Stimulated activated effector memory CD8-positive, alpha-beta T cell treated with anti-CD3 and anti-CD28 coated beads, Interleukin-12 subunit alpha, Interleukin-12 subunit beta, amount 100 ng/mL, for 72 hours (primary cell): ENCODE results near the gene KCNJ11.

Experiments used
- ATAC-seq: fragments of 150-1000 bp; cut with Tn5 transposase; 2 replicates; pipeline ENCODE4 v1.10.0; 2021
- DNase-seq, 2 donors: peaks; one replicate each; pipeline ENCODE4 v3.0.0; 2021 to 2022; ENCODE audit warnings: low spot score in 2 of 2
- H3K27ac Mint-ChIP-seq: one replicate; pipeline ENCODE4 v1.8.0; 2022; ENCODE audit warnings: mild to moderate bottlenecking, mixed read lengths
- H3K36me3 Mint-ChIP-seq: one replicate; pipeline ENCODE4 v1.8.0; 2022; ENCODE audit warnings: mild to moderate bottlenecking, mixed read lengths
- H3K4me1 Mint-ChIP-seq: one replicate; pipeline ENCODE4 v1.8.0; 2022; ENCODE audit warnings: mixed read lengths
- H3K4me3 Mint-ChIP-seq: one replicate; pipeline ENCODE4 v1.8.0; 2022; ENCODE audit warnings: mild to moderate bottlenecking, mixed read lengths
- H3K9me3 Mint-ChIP-seq: one replicate; pipeline ENCODE4 v1.8.0; 2022; ENCODE audit warnings: mixed read lengths

The KCNJ11 gene

GRCh38 chr11:17368551-17368950 is 19.9 kb downstream of the KCNJ11 start:
- no peak for DNase-seq
- Mint-ChIP-seq H3K36me3 (peaks cover 49% of the 10 kb centered on the region), H3K9me3 (peaks cover 26% of the 10 kb centered on the region), H3K4me1 (peaks cover 16% of the 10 kb centered on the region), H3K4me3 (no peak overlapping the region), H3K27ac (peak overlapping the region; percentile 54)
- ATAC-seq: peak; percentile 68

DNA sequence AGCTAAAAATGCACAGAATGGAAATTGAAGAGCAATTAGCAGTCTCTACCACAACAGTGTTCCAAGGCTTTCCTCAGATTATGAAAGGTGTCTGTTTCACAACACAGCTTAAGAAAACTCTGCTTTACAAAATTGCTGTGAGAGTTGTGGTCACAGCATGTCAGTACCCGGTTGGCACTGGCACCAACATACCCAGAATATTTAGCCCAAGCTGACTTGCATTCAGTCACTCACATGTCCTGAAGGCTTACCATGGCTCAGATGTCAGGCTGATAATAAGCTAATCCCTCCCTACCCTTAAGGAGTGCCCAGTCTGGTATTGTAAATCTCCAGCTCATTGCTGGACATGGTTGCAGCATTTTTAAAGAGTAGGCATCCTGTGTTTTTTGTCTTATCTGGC is 22.0 kb downstream of the KCNJ11 start:
- DNase-seq: no peak
- no peak for ATAC-seq
- H3K4me1 Mint-ChIP-seq: peaks cover 20% of the 10 kb centered on the region
- no peak overlapping the region for H3K4me3 Mint-ChIP-seq
- H3K9me3 Mint-ChIP-seq: peaks cover 17% of the 10 kb centered on the region
- H3K36me3 Mint-ChIP-seq: peaks cover 50% of the 10 kb centered on the region
- H3K27ac Mint-ChIP-seq: no peak overlapping the region

DNA sequence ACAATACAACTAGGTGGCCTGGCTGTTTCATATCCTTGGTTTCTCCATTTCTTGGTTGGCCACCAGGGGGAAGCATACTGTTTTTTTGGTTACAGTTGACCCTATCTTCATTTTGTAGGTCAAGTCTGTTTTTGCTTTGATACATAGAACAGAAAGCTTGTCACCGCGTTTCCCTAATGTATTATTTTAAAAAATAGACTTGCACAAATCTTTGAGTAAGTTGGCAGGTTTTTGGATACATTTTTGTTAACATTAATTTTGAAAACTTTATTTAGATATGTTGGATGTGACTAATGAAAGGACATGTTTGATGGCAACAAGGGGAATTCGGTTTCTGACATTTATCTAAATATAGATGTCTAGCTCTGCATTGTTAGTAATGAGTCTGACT is 33.9 kb downstream of the KCNJ11 start:
- peak; percentile 60 to 81 for DNase-seq
- H3K9me3 Mint-ChIP-seq: no peaks in the 10 kb centered on the region
- H3K36me3 Mint-ChIP-seq: peaks cover 33% of the 10 kb centered on the region
- peaks cover 43% of the 10 kb centered on the region for H3K4me1 Mint-ChIP-seq
- H3K27ac Mint-ChIP-seq: peak overlapping the region; percentile 84
- ATAC-seq: peak; percentile 49
- peak overlapping the region; percentile 80 for H3K4me3 Mint-ChIP-seq

DNA sequence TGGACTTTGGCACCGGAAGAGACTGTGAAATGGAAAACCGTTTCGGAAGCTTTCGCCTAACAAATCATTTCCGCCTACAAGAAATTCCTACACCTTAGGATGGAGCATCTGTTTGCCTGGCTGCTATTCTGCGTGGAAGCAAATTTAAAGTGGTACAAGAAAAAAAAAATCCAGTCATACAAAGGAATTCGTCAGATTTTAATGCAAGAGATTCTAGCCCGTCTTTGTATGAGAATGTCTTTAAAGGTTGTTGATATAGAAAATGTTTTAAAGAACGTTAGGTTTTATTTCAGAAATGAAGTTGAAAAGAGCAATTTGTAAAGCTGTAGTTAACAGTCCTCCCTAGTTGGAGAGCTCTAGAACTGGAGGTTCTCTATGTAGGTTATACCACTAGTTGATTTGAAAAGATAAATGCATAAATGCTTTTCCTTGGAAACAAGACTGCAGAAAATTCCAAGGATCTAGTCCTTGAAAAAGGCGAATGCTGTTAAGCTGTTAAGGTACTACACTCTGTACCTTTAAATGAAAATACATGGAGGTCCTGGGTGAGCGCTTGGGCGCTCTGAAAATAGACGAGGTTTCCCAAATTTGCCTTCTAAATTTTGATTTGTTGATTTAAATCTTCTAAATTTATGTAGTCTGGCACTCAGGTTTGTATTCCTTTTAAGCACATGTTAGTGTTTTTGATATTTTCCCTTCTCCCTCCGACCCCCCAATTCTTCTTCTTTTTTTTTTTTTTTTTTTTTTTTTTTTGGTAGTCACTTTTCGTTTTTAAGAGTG is 34.4 kb downstream of the KCNJ11 start:
- peaks cover 27% of the 10 kb centered on the region for H3K36me3 Mint-ChIP-seq
- H3K27ac Mint-ChIP-seq: peak overlapping the region; percentile 84
- H3K9me3 Mint-ChIP-seq: no peaks in the 10 kb centered on the region
- DNase-seq (no peak), ATAC-seq (no peak)
- peaks cover 43% of the 10 kb centered on the region for H3K4me1 Mint-ChIP-seq
- peak overlapping the region; percentile 80 for H3K4me3 Mint-ChIP-seq

DNA sequence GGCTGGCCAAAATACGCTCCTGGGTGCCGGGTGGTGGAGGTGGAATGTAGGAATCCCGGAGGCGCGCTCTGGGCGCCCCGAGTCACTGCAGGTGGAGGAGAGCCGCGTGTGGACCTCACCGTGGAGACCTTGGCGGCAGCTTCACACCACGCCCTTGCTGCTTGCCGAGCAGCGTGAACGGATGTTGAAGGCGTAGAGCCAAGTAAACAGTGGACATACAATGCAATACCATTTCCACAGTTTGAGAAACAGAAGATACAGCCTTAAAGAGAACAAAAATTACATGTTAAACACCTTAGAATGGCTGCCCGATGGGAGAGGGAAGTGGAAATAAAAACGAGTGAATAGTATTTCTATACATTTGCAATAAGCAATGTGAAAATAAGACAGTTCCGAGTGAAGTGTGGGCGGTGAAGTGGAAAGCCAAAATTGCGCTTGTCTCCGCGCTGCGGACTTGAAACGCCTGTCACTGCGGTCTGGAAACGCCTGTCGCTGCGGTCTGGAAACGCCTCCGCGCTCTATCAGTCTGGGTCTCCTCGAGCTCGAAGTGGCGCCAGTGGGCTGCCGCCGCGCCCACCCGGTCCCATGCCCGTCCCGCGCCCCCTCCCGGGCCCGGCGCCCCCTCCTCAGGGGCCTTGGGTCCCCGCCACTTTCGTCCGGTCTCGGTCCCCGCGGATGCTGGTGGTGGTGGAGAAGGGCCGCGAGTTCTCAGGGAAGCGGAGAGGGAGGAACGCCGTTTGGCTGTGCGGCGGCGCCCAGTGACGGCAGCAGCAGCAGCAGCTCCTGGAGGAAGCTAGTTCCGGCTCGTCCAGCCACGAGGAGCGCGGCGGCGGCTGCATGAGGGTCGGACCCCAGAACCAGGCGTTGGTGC is 35.3 kb downstream of the KCNJ11 start:
- peaks cover 25% of the 10 kb centered on the region for H3K36me3 Mint-ChIP-seq
- H3K27ac Mint-ChIP-seq: peak overlapping the region; percentile 84
- DNase-seq (peak; percentile 37 to 79), ATAC-seq (peak; percentile 65)
- peaks cover 43% of the 10 kb centered on the region for H3K4me1 Mint-ChIP-seq
- H3K9me3 Mint-ChIP-seq: no peaks in the 10 kb centered on the region
- H3K4me3 Mint-ChIP-seq: peak overlapping the region; percentile 80

GRCh38 chr11:17351510-17352176 is 36.8 kb downstream of the KCNJ11 start, which contains the start of gene NCR3LG1:
TSS of gene NCR3LG1 (plus strand) at chr11:17351800. CDS start at chr11:17351970, 170 bp downstream.
- no peaks in the 10 kb centered on the region for H3K9me3 Mint-ChIP-seq
- H3K27ac Mint-ChIP-seq: peak within 1 kb of the TSS; percentile 84
- peaks cover 43% of the 10 kb centered on the region for H3K4me1 Mint-ChIP-seq
- peak; percentile 49 to 72 for DNase-seq
- peak within 1 kb of the TSS; percentile 80 for H3K4me3 Mint-ChIP-seq
- ATAC-seq: peak; percentile 64
- H3K36me3 Mint-ChIP-seq: peaks cover 25% of the 10 kb centered on the region

GRCh38 chr11:17351172-17351509 is 37.3 kb downstream of the KCNJ11 start:
- Mint-ChIP-seq H3K4me1 (peaks cover 43% of the 10 kb centered on the region), H3K36me3 (peaks cover 25% of the 10 kb centered on the region), H3K27ac (no peak overlapping the region), H3K9me3 (no peaks in the 10 kb centered on the region), H3K4me3 (peak overlapping the region; percentile 80)
- ATAC-seq: no peak
- no peak for DNase-seq

- Mint-ChIP-seq H3K9me3 (no peaks in the 10 kb centered on the region), H3K4me3 (peak overlapping the region; percentile 80), H3K4me1 (peaks cover 43% of the 10 kb centered on the region), H3K27ac (no peak overlapping the region), H3K36me3 (peaks cover 25% of the 10 kb centered on the region)
- ATAC-seq (peak; percentile 79), DNase-seq (no peak)
Measured at GRCh38 chr11:17350455-17351171, 37.8 kb downstream of the KCNJ11 start.

DNA sequence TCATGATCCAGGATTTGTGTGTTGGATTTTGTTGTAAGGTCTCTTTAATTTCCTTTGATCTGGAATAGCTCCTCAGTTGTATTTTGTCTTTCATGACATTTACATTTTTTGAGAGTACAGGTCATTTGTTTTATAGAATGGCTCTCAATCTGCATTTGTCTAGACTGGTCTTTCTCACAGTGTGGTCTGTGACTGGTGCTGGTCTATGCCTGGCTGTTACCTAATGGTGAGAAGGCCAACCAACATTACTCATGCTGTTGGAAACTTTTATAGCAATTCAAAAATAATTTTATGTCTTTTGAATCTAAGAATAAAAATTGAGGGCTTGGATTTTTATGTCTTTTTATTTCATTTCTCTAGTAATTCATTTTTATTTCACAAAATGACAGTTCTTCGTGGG is 40.8 kb downstream of the KCNJ11 start:
- Mint-ChIP-seq H3K9me3 (no peaks in the 10 kb centered on the region), H3K27ac (no peak overlapping the region), H3K4me1 (peaks cover 29% of the 10 kb centered on the region), H3K36me3 (peaks cover 7% of the 10 kb centered on the region), H3K4me3 (no peak overlapping the region)
- no peak for DNase-seq
- no peak for ATAC-seq

DNA sequence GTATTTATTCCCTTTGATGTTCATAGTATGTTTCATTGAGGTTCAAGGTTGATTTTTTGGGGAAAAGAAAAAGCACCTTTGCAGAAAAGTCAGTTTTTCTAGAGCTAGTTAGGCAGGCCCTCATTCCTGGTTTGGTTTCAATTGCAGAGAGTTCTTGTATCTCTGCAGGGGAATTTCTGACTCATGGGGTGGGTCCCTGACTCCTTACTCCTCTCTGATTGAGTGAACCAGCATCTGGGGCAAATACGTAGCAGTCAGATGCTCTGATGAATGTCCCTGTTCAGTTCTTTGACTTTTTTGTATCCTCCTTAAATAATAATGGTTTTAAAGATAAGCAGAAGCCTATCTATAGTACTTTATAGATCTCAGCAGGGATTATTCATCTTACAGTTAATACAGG is 44.6 kb downstream of the KCNJ11 start:
- DNase-seq: no peak
- H3K36me3 Mint-ChIP-seq: no peaks in the 10 kb centered on the region
- H3K9me3 Mint-ChIP-seq: no peaks in the 10 kb centered on the region
- H3K4me1 Mint-ChIP-seq: peaks cover 7% of the 10 kb centered on the region
- H3K27ac Mint-ChIP-seq: no peak overlapping the region
- ATAC-seq: peak; percentile 85
- no peak overlapping the region for H3K4me3 Mint-ChIP-seq

DNA sequence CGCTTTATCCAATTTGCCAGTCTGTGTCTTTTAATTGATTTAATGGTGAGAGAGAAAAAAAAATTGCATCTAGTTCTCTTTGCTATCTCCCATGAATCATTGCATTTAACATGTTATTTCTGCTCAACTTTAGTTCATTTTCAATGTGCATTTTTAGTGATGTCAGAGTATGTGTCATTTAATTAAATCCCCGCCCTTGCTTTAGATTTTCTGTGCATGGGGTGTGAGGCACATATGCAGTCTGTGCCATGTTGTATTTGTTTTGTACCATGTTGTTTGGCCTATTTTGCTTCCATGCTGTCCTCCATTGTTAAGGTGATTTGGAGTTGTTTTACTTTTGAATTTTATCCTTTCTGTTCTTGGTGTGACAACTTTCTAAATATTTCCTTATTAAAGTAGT is 45.2 kb downstream of the KCNJ11 start:
- H3K4me1 Mint-ChIP-seq: peaks cover 7% of the 10 kb centered on the region
- no peak overlapping the region for H3K4me3 Mint-ChIP-seq
- ATAC-seq (no peak), DNase-seq (no peak)
- no peaks in the 10 kb centered on the region for H3K9me3 Mint-ChIP-seq
- H3K36me3 Mint-ChIP-seq: no peaks in the 10 kb centered on the region
- H3K27ac Mint-ChIP-seq: no peak overlapping the region
